LHCN-M2 (cell line): Measurements from ENCODE around the gene NUDT8. TPM values are rescaled to one million over a fixed set of nuclear protein-coding genes. Genes with fewer than 3 reads are reported as not detected.
"Not testable (repeated sequence)": the region's sequence is repeated elsewhere in the genome, so short reads cannot be mapped to it uniquely, and the experiment has no call there.

Source experiments
- DNase-seq: peaks from one replicate; pipeline ENCODE4 v3.0.0-alpha.2; 2012; ENCODE audit warnings: low read depth
- total RNA-seq: library from RNA; depleted of rRNA; stranded (reverse); fragments of >200 nt; gene quantifications from 2 replicates; pipeline ENCODE4 v1.2.3, GENCODE V29; 2014

NUDT8 gene
- total RNA-seq, 1 experiment from 2014 or later, result 7.5 TPM

GRCh38 chr11:67642173-67643120 lies 12.7 kb upstream of the NUDT8 start:
- no peak for DNase-seq

GRCh38 chr11:67641338-67642172 lies 11.8 kb upstream of the NUDT8 start:
- no peak for DNase-seq

GRCh38 chr11:67640758-67641337 lies 11.1 kb upstream of the NUDT8 start:
- DNase-seq, result no peak

- DNase-seq, result peak; percentile 25
Measured at GRCh38 chr11:67640021-67640757, 10.5 kb upstream of the NUDT8 start.

GRCh38 chr11:67639438-67639859 lies 9.7 kb upstream of the NUDT8 start, which contains the start of gene TBX10:
TSS of gene TBX10 (minus strand) at chr11:67639763. CDS start at chr11:67639472, 291 bp downstream.
- DNase-seq, result no peak

GRCh38 chr11:67638535-67639437 lies 9.0 kb upstream of the NUDT8 start:
- no peak for DNase-seq

- DNase-seq, result not testable (repeated sequence)
Measured at GRCh38 chr11:67637441-67637840, 7.7 kb upstream of the NUDT8 start.

GRCh38 chr11:67636962-67637361 lies 7.2 kb upstream of the NUDT8 start:
- DNase-seq, result no peak

GRCh38 chr11:67635231-67635521 lies 5.4 kb upstream of the NUDT8 start:
- DNase-seq, result no peak

- DNase-seq, result no peak
Measured at GRCh38 chr11:67634366-67635230, 4.9 kb upstream of the NUDT8 start.

GRCh38 chr11:67633758-67634365 lies 4.1 kb upstream of the NUDT8 start:
- DNase-seq, result no peak

GRCh38 chr11:67632982-67633755 lies 3.4 kb upstream of the NUDT8 start:
- no peak for DNase-seq

GRCh38 chr11:67632175-67632981 lies 2.6 kb upstream of the NUDT8 start:
- DNase-seq, result no peak

GRCh38 chr11:67631853-67632174 lies 2.1 kb upstream of the NUDT8 start:
- DNase-seq, result no peak

- no peak for DNase-seq
Measured at GRCh38 chr11:67631411-67631810, 1.7 kb upstream of the NUDT8 start.

GRCh38 chr11:67630943-67631331 lies 1.2 kb upstream of the NUDT8 start:
- no peak for DNase-seq

- peak; percentile 91 for DNase-seq
Measured at GRCh38 chr11:67630228-67630942, 648 bp upstream of the NUDT8 start.
